Ishikawa (cell line): Measurements from ENCODE around the gene HTRA3.

Experiments
- CEBPB ChIP-seq: IDR thresholded peaks from 2 replicates; pipeline ENCODE4 v1.6.1; 2012
- CREB1 ChIP-seq: IDR thresholded peaks from 2 replicates; pipeline ENCODE4 v1.6.1; 2012; ENCODE audit warnings: low read depth
- EGR1 ChIP-seq: IDR thresholded peaks from 2 replicates; pipeline ENCODE4 v1.6.1; 2012
- EP300 ChIP-seq: IDR thresholded peaks from 2 replicates; pipeline ENCODE4 v1.6.1; 2012; ENCODE audit warnings: borderline replicate concordance
- FOXM1 ChIP-seq: IDR thresholded peaks from 2 replicates; pipeline ENCODE4 v1.6.1; 2012; ENCODE audit warnings: low read depth, borderline replicate concordance
- NFIC ChIP-seq: IDR thresholded peaks from 2 replicates; pipeline ENCODE4 v1.6.1; 2012
- RAD21 ChIP-seq: IDR thresholded peaks from 2 replicates; pipeline ENCODE4 v1.6.1; 2012; ENCODE audit warnings: low read depth
- TAF1 ChIP-seq: IDR thresholded peaks from 2 replicates; pipeline ENCODE4 v1.6.1; 2012; ENCODE audit warnings: low read depth, mild to moderate bottlenecking
- TEAD4 ChIP-seq: IDR thresholded peaks from 2 replicates; pipeline ENCODE4 v1.6.1; 2012
- ZBTB7A ChIP-seq: IDR thresholded peaks from 2 replicates; pipeline ENCODE4 v1.6.1; 2012; ENCODE audit warnings: low read depth
- TF ChIP-seq, protein P1 (sequence below): IDR thresholded peaks from 2 replicates; pipeline ENCODE4 v1.6.1; 2012
- TF ChIP-seq, protein P2 (sequence below): IDR thresholded peaks from 2 replicates; pipeline ENCODE4 v1.6.1; 2012; ENCODE audit warnings: low read depth, mild to moderate bottlenecking

DNA sequence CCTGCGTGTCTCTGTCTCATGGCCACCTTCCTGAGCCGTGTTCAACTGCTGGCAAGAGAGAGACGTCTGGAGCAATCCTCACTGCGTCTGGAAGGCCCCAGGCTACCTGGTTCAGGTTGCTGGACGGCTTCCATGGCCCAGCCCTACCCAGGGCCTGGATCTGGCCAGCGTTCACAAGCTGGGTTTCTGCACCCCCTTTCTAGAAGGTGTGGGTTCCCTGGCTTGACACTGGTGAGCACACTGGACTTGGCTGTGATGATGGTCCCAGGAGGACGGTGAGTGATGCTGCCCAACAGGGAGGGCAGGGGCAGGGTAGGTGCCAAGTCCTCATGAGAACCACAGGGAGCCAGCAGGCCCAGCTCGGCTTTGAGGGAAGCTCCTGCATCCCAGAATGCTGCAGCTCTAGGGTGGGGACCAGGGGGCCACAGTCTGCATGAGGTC, 63.4 kb downstream of the HTRA3 start:
- TF ChIP-seq TAF1 (no peak), NFIC (no peak), CEBPB (no peak), RAD21 (no peak), EP300 (no peak), ZBTB7A (no peak), EGR1 (no peak), CREB1 (no peak), FOXM1 (no peak), TEAD4 (no peak)
- TF ChIP-seq, protein P1, sequence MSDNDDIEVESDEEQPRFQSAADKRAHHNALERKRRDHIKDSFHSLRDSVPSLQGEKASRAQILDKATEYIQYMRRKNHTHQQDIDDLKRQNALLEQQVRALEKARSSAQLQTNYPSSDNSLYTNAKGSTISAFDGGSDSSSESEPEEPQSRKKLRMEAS, result no peak
- TF ChIP-seq, protein P2, sequence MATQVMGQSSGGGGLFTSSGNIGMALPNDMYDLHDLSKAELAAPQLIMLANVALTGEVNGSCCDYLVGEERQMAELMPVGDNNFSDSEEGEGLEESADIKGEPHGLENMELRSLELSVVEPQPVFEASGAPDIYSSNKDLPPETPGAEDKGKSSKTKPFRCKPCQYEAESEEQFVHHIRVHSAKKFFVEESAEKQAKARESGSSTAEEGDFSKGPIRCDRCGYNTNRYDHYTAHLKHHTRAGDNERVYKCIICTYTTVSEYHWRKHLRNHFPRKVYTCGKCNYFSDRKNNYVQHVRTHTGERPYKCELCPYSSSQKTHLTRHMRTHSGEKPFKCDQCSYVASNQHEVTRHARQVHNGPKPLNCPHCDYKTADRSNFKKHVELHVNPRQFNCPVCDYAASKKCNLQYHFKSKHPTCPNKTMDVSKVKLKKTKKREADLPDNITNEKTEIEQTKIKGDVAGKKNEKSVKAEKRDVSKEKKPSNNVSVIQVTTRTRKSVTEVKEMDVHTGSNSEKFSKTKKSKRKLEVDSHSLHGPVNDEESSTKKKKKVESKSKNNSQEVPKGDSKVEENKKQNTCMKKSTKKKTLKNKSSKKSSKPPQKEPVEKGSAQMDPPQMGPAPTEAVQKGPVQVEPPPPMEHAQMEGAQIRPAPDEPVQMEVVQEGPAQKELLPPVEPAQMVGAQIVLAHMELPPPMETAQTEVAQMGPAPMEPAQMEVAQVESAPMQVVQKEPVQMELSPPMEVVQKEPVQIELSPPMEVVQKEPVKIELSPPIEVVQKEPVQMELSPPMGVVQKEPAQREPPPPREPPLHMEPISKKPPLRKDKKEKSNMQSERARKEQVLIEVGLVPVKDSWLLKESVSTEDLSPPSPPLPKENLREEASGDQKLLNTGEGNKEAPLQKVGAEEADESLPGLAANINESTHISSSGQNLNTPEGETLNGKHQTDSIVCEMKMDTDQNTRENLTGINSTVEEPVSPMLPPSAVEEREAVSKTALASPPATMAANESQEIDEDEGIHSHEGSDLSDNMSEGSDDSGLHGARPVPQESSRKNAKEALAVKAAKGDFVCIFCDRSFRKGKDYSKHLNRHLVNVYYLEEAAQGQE, result no peak
